ENCODE measurements around the gene RNF187.
A peak's percentile ranks its signal among the peaks of the same experiment; 100 is the strongest.
"Not testable (repeated sequence)": the region's sequence is repeated elsewhere in the genome, so short reads cannot be mapped to it uniquely, and the experiment has no call there.

The RNF187 gene

GRCh38 chr1:228460821-228461220 lies 26.4 kb upstream of the RNF187 start:
- DNase-seq (ENCODE audit: low spot score) = no peak

GRCh38 chr1:228462560-228462959 lies 24.6 kb upstream of the RNF187 start:
- no peak for DNase-seq (ENCODE audit: low spot score)

GRCh38 chr1:228463009-228463558 lies 24.1 kb upstream of the RNF187 start:
- DNase-seq (ENCODE audit: low spot score) = no peak

- DNase-seq (ENCODE audit: low spot score) = peak; percentile 48
These were observed 23.4 kb upstream of the RNF187 start for GRCh38 chr1:228463559-228464455.

GRCh38 chr1:228464487-228464983 lies 22.6 kb upstream of the RNF187 start:
- DNase-seq (ENCODE audit: low spot score) = peak; percentile 88

GRCh38 chr1:228465141-228465540 lies 22.0 kb upstream of the RNF187 start:
- DNase-seq (ENCODE audit: low spot score) = no peak

GRCh38 chr1:228465571-228466146 lies 21.5 kb upstream of the RNF187 start:
- DNase-seq (ENCODE audit: low spot score) = no peak

- not testable (repeated sequence) for DNase-seq (ENCODE audit: low spot score)
These were observed 19.0 kb upstream of the RNF187 start for GRCh38 chr1:228468188-228468587.

- DNase-seq (ENCODE audit: low spot score) = no peak
These were observed 17.6 kb upstream of the RNF187 start for GRCh38 chr1:228469413-228470162.

- DNase-seq (ENCODE audit: low spot score) = no peak
These were observed 15.9 kb upstream of the RNF187 start for GRCh38 chr1:228471154-228471761.

- peak; percentile 42 for DNase-seq (ENCODE audit: low spot score)
These were observed 15.3 kb upstream of the RNF187 start for GRCh38 chr1:228471762-228472398.

- DNase-seq (ENCODE audit: low spot score) = no peak
These were observed 14.5 kb upstream of the RNF187 start for GRCh38 chr1:228472655-228473054.

- DNase-seq (ENCODE audit: low spot score) = no peak
These were observed 12.7 kb upstream of the RNF187 start for GRCh38 chr1:228474507-228474906.

- no peak for DNase-seq (ENCODE audit: low spot score)
These were observed 11.4 kb upstream of the RNF187 start for GRCh38 chr1:228475812-228476211.

GRCh38 chr1:228477263-228477662 lies 9.9 kb upstream of the RNF187 start:
- no peak for DNase-seq (ENCODE audit: low spot score)

GRCh38 chr1:228478326-228478725 lies 8.9 kb upstream of the RNF187 start:
- DNase-seq (ENCODE audit: low spot score) = no peak

- DNase-seq (ENCODE audit: low spot score) = peak; percentile 31
These were observed 8.1 kb upstream of the RNF187 start for GRCh38 chr1:228478912-228479711.

- no peak for DNase-seq (ENCODE audit: low spot score)
These were observed 3.4 kb upstream of the RNF187 start for GRCh38 chr1:228483789-228484188.

- peak; percentile 23 for DNase-seq (ENCODE audit: low spot score)
These were observed 416 bp upstream of the RNF187 start for GRCh38 chr1:228486596-228487335.
